Posterior cingulate gyrus (tissue), 11 donors: Measurements from ENCODE around the gene MTCL1.
A peak's percentile ranks its signal among the peaks of the same experiment; 100 is the strongest.

Experiments used
- DNase-seq, 10 donors: peaks; one replicate each; pipeline versions ENCODE4 v3.0.0 to v3.0.0-alpha.2; 2020 to 2021; ENCODE audit warnings: mixed read lengths in 3 of 10
- intact Hi-C: fragments of 100-400 bp; cut with DNase I; formaldehyde crosslinking; loops from one replicate; pipeline ENCODE4 v1.15.1; 2023

Gene MTCL1

GRCh38 chr18:8765783-8766463 is 60.6 kb downstream of the MTCL1 start:
- DNase-seq, result no peak
- intact Hi-C loops, result no loop called here

DNA sequence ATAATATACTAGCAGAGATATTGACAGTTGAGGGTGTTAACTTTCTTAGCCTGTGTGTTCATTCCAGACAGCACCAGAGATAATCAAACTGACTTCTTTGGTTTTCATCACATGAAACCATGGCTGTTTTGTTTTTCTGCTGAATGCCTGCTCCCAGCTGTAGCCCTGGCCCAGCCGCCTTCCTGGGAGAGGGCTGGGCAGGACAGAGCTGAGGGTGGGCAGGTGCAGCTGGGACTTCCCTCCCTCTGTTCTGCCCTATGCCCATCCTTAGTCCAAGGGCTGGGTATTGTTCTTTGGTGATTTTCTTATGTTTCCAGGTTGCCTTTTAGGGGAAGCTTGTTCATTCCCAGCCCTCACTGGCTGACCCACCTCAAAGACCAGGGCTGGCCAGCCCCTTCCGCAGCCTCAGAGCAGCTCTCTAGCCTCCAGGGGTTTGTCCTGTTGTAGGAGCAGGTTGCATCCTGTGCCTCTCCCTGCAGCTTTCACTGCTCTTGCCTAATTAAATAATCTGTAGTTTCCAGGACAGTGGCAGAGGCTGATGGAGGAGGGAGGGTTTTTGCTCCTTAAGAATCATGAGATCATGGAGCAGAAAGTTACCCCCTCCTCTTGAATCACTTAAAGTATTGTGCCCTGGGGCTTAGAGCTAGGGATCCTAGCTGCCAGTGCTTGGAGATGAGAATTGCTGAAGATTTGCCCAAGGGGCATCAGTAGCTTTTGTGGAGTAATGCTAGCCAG is 61.4 kb downstream of the MTCL1 start:
- DNase-seq, result no peak
- intact Hi-C loops, result no loop called here

GRCh38 chr18:8767340-8767739 is 62.0 kb downstream of the MTCL1 start:
- intact Hi-C loops, result no loop called here
- no peak for DNase-seq

GRCh38 chr18:8769509-8770095 is 64.2 kb downstream of the MTCL1 start:
- intact Hi-C loops, result no loop called here
- no peak for DNase-seq

DNA sequence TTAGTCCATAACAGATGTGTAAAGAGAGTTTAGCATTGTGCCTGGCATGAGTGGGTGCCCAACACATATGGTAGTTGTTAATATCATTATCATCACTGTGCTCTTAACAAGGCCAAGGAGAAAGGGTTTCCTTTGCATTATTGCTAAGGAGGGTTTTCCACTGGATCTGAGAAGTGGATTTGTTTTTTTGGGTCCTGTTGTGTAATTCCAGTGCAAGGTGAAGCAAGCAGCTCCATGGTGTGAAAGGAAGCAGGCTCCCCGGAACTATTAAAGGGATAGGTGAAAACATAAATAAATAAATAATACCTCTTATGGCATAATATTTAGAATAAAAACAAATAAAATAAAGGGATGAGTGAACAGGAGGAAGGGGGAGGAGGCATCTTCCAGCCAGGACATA is 65.3 kb downstream of the MTCL1 start:
- intact Hi-C loops, result no loop called here
- no peak for DNase-seq

- DNase-seq, result peak in 2 of 10 donors; percentile 42 to 46
- intact Hi-C loops, result no loop called here
Measured at GRCh38 chr18:8771930-8772329, 66.6 kb downstream of the MTCL1 start.

- intact Hi-C loops, result no loop called here
- no peak for DNase-seq
Measured at GRCh38 chr18:8773980-8774379, 68.6 kb downstream of the MTCL1 start.

DNA sequence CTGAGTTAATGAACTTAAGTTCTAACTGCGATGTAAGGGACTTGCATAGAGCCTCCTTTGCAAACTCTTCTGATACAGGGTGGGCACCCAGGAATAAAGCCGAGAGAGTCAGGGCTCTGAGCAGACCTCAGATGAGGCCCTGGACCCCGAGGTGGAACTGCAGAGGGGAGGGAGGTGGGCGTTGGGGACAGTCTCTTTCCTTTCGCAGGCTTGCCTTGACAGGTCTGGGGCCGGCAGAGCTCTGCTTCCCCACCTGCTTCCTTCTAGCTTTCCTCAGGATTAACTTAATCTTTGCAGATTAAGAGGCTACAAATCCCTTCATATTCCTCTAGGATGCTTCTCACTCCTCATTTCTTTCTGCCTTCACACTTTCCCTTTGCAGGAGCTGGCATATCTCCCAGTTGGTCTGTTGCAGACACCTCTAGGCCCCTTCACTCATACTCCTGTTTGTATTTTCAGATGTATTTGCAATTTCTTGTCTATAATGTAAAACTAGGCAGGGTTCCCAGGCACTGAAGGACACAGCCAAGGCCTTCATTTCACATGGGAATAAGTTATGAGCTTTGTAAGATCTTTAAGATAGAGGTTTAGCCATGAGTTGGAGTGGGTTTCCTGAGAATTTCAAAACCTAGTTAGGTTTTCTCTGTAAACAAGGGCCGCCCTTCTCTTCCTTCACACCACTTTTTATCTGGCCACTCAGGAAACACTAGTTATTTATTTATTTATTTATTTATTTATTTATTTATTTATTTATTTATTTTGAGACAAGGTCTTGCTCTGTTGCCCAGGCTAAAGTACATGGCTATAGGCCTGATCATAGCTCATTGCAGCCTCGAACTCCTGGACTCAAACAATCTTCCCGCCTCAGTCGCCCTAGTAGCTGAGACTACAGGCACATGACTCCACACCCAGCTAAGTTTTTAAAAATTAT is 70.9 kb downstream of the MTCL1 start:
- no peak for DNase-seq
- intact Hi-C loops, result no loop called here

GRCh38 chr18:8777846-8778245 is 72.5 kb downstream of the MTCL1 start:
- DNase-seq, result no peak
- intact Hi-C loops, result no loop called here

DNA sequence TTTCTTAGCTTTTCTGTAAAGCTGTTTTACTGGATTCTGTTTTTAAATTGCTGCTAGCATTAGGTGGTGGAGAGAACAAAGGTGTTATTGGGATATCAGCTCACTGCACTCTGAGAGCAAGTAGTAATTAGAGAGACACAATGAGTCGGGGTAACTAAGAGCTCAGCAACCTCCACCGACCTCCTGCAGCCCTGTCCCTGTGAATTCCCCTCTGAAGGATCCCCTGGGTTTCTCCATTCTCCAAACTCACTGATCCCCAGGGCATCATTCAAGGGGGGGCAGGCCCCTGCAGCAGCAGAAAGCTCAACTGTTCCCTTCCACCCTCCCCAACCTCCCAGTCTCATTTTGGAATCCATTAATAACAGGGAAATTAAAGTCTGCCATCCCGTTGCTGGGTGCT is 73.0 kb downstream of the MTCL1 start:
- DNase-seq, result no peak
- intact Hi-C loops, result no loop called here

DNA sequence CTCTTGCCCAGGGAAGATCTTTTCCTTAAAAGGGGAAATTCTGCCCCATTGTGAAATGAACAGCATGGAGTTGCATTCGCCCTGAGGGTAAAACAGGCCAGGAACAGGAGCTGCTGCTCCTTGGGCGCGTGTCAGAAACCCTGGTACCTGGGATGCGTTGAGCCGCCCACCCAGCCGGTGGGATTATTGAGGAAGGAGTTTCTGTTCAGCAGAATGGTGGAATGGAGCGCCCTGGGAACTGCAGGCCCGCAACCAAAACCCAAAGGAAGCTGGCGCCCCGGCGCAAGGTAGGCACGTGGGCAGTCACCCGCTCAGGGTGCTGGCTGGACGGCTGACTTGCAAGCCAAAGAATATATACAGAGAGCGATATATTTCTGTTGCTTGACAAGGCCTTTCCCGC is 73.5 kb downstream of the MTCL1 start:
- intact Hi-C loops, result no loop called here
- DNase-seq, result no peak

DNA sequence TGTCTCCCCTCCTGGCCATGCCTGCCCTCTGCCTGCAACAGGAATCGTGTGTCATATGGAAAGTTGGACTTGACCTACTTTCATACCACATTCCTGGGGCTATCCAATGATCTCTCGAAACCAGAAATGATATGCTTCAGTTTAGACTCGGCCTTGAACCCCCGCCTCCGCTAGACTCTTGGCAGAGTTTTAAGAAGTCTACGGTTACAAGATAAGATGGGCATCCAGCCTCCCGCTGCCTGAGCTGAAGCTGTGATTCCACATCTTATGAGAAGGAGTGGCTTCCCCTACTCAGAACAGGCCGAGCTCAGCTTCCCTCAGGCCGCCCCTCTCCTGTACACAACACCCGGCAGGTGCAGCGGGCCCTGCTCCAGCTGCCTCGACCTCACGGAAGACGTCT is 73.9 kb downstream of the MTCL1 start:
- DNase-seq, result no peak
- intact Hi-C loops, result no loop called here

- DNase-seq, result no peak
Measured at GRCh38 chr18:8780227-8780626, 74.9 kb downstream of the MTCL1 start.

DNA sequence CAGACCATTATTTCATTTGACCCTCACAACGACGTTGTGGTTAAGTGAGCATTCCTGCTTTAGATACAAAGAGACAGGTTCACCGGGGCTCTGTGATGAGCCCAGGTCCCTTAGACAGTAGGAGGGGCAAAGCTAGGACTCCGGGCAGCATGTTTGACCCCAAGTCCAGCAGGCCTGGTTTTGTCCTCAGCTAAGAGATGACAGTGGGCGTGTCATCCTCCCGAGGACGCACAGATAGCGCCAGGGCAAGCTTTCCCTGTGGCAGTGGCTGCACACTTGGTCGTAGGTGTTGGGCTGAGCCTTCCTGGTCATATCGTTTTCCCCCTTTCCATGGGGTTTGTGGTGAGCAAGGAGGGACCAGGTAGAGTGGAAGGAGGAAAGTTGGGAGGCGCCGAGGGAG is 76.3 kb downstream of the MTCL1 start:
- no peak for DNase-seq
- intact Hi-C loops, result loop anchor here (10.0 kb wide), 1 partner anchor 77 kb away; the partner anchor contains the start of gene MTCL1

More at GRCh38 chr18:8780227-8780626, 74.9 kb downstream of the MTCL1 start:
- intact Hi-C loops, result loop anchor here (10.0 kb wide), 1 partner anchor 75 kb away; the partner anchor contains the start of gene MTCL1

DNA sequence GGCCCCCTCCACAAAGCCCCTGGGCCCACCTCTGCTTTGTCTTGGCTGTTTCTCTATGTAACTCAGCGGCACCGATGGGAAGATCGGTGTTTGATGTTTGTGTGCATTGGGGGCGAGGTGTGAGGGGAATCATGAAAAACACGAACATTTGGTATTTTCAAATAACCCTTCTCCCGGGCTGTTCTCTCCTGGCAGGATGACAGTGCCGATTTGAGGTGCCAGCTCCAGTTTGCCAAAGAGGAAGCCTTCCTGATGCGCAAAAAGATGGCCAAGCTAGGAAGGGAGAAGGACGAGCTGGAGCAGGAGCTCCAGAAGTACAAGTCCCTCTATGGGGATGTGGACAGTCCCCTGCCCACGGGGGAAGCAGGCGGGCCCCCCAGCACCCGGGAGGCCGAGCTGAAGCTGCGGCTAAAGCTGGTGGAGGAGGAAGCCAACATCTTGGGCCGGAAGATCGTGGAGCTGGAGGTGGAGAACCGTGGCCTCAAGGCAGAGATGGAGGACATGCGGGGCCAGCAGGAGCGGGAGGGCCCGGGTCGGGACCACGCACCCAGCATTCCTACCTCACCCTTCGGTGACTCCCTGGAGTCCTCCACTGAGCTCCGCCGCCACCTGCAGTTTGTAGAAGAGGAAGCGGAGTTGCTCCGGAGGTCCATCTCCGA is 78.1 kb downstream of the MTCL1 start:
- peak in 5 of 10 donors; percentile 42 to 92 (median 53) for DNase-seq
- intact Hi-C loops, result loop anchor here (10.0 kb wide), 1 partner anchor 79 kb away; the partner anchor contains the start of gene MTCL1

- DNase-seq, result no peak
- intact Hi-C loops, result loop anchor here (10.0 kb wide), 1 partner anchor 79 kb away; the partner anchor contains the start of gene MTCL1
Measured at GRCh38 chr18:8783994-8784530, 78.7 kb downstream of the MTCL1 start.

DNA sequence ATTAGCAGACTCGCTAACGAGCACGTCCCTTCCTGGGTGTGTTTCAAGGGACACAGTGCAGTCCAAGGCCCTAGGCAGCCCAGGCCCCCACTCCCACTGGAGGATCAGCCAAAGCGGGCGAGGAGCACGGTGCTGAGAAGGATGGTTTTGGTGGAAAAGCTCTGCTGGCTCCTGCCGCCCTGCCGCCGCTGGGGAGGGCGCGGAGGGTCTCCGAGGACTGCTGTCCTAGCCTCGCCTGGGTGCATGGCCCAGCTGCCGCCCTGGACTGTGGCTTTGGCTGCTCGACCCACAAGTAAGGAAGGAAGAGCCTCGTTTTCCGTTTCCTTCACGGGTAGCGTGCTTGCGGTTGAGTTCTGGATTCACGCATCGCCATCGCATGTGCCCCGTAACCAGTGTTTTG is 79.9 kb downstream of the MTCL1 start:
- intact Hi-C loops, result loop anchor here (10.0 kb wide), 1 partner anchor 80 kb away; the partner anchor contains the start of gene MTCL1

DNA sequence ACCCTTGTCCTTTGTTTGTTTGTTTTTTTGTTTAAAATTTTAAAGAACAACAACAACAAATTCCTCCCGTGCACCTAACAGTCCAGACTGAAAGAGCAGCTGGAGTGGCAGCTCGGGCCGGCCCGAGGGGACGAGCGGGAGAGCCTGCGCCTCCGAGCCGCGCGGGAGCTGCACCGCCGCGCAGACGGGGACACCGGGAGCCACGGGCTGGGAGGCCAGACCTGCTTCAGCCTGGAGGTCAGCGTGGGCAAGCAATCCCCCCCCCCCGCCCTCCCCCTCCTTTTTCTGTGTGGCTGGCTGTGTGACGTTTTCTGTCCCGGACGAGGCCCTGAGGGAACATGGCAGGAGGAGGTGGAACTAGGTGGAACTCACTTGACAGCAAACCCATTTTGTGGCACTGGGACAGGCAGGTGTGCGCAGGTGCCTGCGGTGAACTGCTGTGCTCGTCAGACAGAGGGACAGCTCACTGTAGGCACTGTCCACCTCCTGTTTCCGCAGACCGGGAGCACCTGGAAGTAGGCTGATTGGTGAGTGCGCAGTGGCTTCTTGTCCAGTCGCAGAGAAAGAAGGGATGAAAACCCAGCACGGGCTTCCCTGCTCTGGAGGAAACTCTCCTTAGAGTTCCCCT is 80.6 kb downstream of the MTCL1 start:
- no peak for DNase-seq
- intact Hi-C loops, result loop anchor here (10.0 kb wide), 1 partner anchor 81 kb away; the partner anchor contains the start of gene MTCL1

More for the DNA sequence above, 79.9 kb downstream of the MTCL1 start:
- no peak for DNase-seq
